HCT116 (cell line): ENCODE measurements around the gene ADARB2. TPM values are rescaled to one million over a fixed set of nuclear protein-coding genes. Genes with fewer than 3 reads are reported as not detected.

ENCODE experiments used
- ATAC-seq: fragments of 200-7000 bp; cut with Tn5 transposase; 2 replicates; pipeline ENCODE4 v1.9.1; 2020; ENCODE audit warnings: mild to moderate bottlenecking, moderate library complexity
- BruUV-seq: library from RNA; stranded (reverse); fragments of 400-500 nt; replicated peaks from 2 replicates; lab custom pipeline; 2021; lab: Mats Ljungman, UMichigan
- CTCF ChIA-PET: fragments of 300-600 bp; sonication (Branson Sonifier 250); formaldehyde crosslinking; loops from one replicate; lab custom pipeline; 2021; ENCODE audit warnings: antibody characterized with exemption; lab: Charles Lee
- POLR2A ChIA-PET: fragments of 300-600, 350-600 bp; sonication (Branson Sonifier 250); formaldehyde crosslinking; loops from one replicate; lab custom pipeline; 2021; ENCODE audit warnings: antibody characterized with exemption; lab: Charles Lee
- RAD21 ChIA-PET, 2 experiments: fragments of 300-600 bp; sonication (Branson Sonifier 250); formaldehyde crosslinking; loops; one replicate each; lab custom pipeline; 2023; ENCODE audit warnings: low total read pairs in 2 of 2; ENCODE audit not compliant: uncharacterized antibody in 2 of 2, unreplicated experiment in 2 of 2, low non-redundant PET in 1 of 2; lab: Charles Lee
- DNase-seq: peaks from one replicate; pipeline ENCODE4 v3.0.0-alpha.2; 2010; ENCODE audit warnings: low read depth, low spot score
- H2AFZ ChIP-seq: fragments of 200-600 bp; shearing (Covaris generic), sonication (generic); 2 replicates; pipeline ENCODE4 v1.6.1; 2017; ENCODE audit warnings: low read depth, mixed run types, mixed read lengths, antibody characterized with exemption, low read length; ENCODE audit not compliant: poor library complexity, severe bottlenecking
- H3K27ac ChIP-seq: 2 replicates; pipeline ENCODE4 v1.5.1; 2012; ENCODE audit warnings: low read depth, low read length
- H3K27me3 ChIP-seq: fragments of 200-600 bp; sonication (generic); 2 replicates; pipeline ENCODE4 v1.6.1; 2016; ENCODE audit warnings: mixed run types, low read length, mixed read lengths; ENCODE audit not compliant: insufficient read depth
- H3K36me3 ChIP-seq, 2 experiments: fragments of 200-500 bp in 1 of 2; fragments of 200-600 bp in 1 of 2; sonication (Bioruptor generic) in 1 of 2; sonication (generic) in 1 of 2; 2 replicates each; pipeline versions ENCODE4 v1.5.1 to v1.6.1; 2014 to 2016; ENCODE audit warnings: low read length in 2 of 2, inconsistent platforms in 1 of 2, mixed read lengths in 1 of 2, mixed run types in 1 of 2; ENCODE audit not compliant: insufficient read depth in 2 of 2, control insufficient read depth in 1 of 2
- H3K4me1 ChIP-seq, 2 experiments: fragments of 200-600 bp in 1 of 2; sonication (generic) in 1 of 2; 2 replicates each; pipeline versions ENCODE4 v1.5.1 to v1.6.1; 2012 to 2017; ENCODE audit warnings: low read length in 2 of 2, inconsistent platforms in 1 of 2, mild to moderate bottlenecking in 1 of 2, mixed read lengths in 1 of 2, mixed run types in 1 of 2, moderate library complexity in 1 of 2; ENCODE audit not compliant: insufficient read depth in 2 of 2, control insufficient read depth in 1 of 2
- H3K4me2 ChIP-seq: fragments of 200-600 bp; sonication (generic); 2 replicates; pipeline ENCODE4 v1.6.1; 2017; ENCODE audit warnings: mixed run types, low read length, mixed read lengths
- H3K4me3 ChIP-seq, 2 experiments: fragments of 200-600 bp in 1 of 2; sonication (generic) in 1 of 2; replicated peaks in 1 of 2; 2 replicates each; pipeline ENCODE4 v1.5.1; 2011 to 2016; ENCODE audit warnings: low read length in 2 of 2, control low read depth in 1 of 2, low read depth in 1 of 2, mild to moderate bottlenecking in 1 of 2, mixed read lengths in 1 of 2, mixed run types in 1 of 2
- H3K79me2 ChIP-seq: fragments of 200-600 bp; sonication (generic); 2 replicates; pipeline ENCODE4 v1.6.1; 2017; ENCODE audit warnings: mild to moderate bottlenecking, mixed run types, low read length, moderate library complexity, mixed read lengths; ENCODE audit not compliant: insufficient read depth
- H3K9ac ChIP-seq: fragments of 200-600 bp; sonication (generic); 2 replicates; pipeline ENCODE4 v1.6.1; 2016; ENCODE audit warnings: low read length, mixed read lengths
- H3K9me2 ChIP-seq: fragments of 200-600 bp; sonication (generic), shearing (Covaris generic); 2 replicates; pipeline ENCODE4 v1.6.1; 2017; ENCODE audit warnings: mixed run types, mild to moderate bottlenecking, moderate library complexity; ENCODE audit not compliant: insufficient read depth
- H3K9me3 ChIP-seq, 2 experiments: fragments of 200-500 bp in 1 of 2; fragments of 200-600 bp in 1 of 2; sonication (Bioruptor generic) in 1 of 2; sonication (generic) in 1 of 2; 2 replicates each; pipeline ENCODE4 v1.6.1; 2014 to 2017; ENCODE audit warnings: low read length in 2 of 2, mixed read lengths in 2 of 2, inconsistent platforms in 1 of 2, low read depth in 1 of 2, mild to moderate bottlenecking in 1 of 2, mixed run types in 1 of 2, moderate library complexity in 1 of 2; ENCODE audit not compliant: control insufficient read depth in 1 of 2, insufficient read depth in 1 of 2
- H4K20me1 ChIP-seq: fragments of 200-600 bp; sonication (generic), shearing (Covaris generic); 2 replicates; pipeline ENCODE4 v1.6.1; 2017; ENCODE audit warnings: mixed run types, mild to moderate bottlenecking, moderate library complexity; ENCODE audit not compliant: insufficient read depth
- ZFX ChIP-seq: fragments of 450-650 bp; IDR thresholded peaks from 2 replicates; pipeline ENCODE4 v1.6.1; 2017
- intact Hi-C: fragments of 100-400 bp; cut with micrococcal nuclease; formaldehyde crosslinking; loops from 2 replicates; pipeline ENCODE4 v1.10.0; 2022
- total RNA-seq: library from RNA; stranded (reverse); gene quantifications from one replicate; pipeline ENCODE4 v1.2.1, GENCODE V29; 2021; ENCODE audit not compliant: unreplicated experiment
- TF ChIP-seq, protein P1 (sequence below): IDR thresholded peaks from 2 replicates; pipeline ENCODE4 v1.6.1; 2012; ENCODE audit warnings: low read depth
- TF ChIP-seq, protein P2 (sequence below), 3 experiments: fragments of 200-600 bp in 1 of 3; sonication (generic) in 1 of 3; IDR thresholded peaks in 2 of 3; conservative IDR thresholded peaks in 1 of 3; 2 replicates each; pipeline ENCODE4 v1.5.1; 2012 to 2017; ENCODE audit warnings: low read depth in 2 of 3, low read length in 2 of 3, antibody characterized with exemption in 1 of 3, borderline replicate concordance in 1 of 3, control low read depth in 1 of 3, mild to moderate bottlenecking in 1 of 3, mixed read lengths in 1 of 3, mixed run types in 1 of 3, moderate library complexity in 1 of 3; ENCODE audit not compliant: insufficient read depth in 1 of 3
- TF ChIP-seq, protein P3 (sequence below): IDR thresholded peaks from 2 replicates; pipeline ENCODE4 v1.6.1; 2011; ENCODE audit warnings: mild to moderate bottlenecking, low read length, moderate library complexity; ENCODE audit not compliant: insufficient replicate concordance; ENCODE audit errors: extremely low read depth

ADARB2 gene
- total RNA-seq, 1 experiment from 2014 or later: not detected

DNA sequence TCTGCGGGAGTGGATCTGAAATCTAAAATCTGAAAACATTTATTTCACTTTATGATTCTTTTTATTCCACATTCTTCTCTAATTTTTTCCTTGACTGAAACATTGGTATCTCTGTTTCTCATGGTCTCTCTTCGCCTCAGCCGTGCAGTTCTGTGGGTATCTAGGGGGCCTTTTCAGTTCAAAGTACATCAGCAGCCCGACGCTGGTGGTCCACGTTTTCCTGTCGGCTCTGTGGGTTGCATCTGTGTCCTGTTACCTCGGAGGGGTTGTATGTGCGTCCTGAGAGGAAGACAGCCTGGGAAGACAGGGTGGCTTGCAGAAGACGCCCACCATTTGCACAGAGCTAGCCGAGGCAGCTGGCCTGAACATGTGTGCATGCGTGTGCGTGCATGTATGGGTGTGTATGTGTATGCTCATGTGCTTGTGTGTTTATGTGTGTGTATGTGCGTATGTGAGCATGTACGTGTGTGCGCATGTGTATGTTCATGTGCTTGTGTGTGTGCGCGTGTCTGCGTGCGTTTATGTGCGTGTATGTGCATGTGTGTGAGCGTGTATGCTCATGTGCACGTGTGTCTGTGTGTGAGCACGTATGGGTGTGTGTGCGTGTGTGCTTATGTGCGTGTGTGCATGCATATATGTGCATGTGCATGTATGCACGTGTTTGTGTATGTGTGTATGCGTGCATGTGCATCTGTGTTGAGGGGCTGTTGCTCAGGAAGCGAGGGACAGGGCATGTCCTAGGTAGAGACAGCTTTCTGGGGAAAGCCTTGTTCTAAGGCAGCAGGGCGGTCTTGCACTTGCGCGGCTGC lies 211.8 kb downstream of the ADARB2 start:
- no peak overlapping the region for H3K4me3 ChIP-seq
- no peak for ATAC-seq
- intact Hi-C loops: no loop called here
- ChIA-PET CTCF (no interaction called here), RAD21 (no interaction called here), POLR2A (no interaction called here)
- no peaks in the 10 kb centered on the region for H3K9me3 ChIP-seq
- no peaks in the 10 kb centered on the region for H3K4me1 ChIP-seq
- H3K27me3 ChIP-seq: peaks cover 23% of the 10 kb centered on the region
- no peaks in the 10 kb centered on the region for H3K36me3 ChIP-seq
- TF ChIP-seq, protein P1, sequence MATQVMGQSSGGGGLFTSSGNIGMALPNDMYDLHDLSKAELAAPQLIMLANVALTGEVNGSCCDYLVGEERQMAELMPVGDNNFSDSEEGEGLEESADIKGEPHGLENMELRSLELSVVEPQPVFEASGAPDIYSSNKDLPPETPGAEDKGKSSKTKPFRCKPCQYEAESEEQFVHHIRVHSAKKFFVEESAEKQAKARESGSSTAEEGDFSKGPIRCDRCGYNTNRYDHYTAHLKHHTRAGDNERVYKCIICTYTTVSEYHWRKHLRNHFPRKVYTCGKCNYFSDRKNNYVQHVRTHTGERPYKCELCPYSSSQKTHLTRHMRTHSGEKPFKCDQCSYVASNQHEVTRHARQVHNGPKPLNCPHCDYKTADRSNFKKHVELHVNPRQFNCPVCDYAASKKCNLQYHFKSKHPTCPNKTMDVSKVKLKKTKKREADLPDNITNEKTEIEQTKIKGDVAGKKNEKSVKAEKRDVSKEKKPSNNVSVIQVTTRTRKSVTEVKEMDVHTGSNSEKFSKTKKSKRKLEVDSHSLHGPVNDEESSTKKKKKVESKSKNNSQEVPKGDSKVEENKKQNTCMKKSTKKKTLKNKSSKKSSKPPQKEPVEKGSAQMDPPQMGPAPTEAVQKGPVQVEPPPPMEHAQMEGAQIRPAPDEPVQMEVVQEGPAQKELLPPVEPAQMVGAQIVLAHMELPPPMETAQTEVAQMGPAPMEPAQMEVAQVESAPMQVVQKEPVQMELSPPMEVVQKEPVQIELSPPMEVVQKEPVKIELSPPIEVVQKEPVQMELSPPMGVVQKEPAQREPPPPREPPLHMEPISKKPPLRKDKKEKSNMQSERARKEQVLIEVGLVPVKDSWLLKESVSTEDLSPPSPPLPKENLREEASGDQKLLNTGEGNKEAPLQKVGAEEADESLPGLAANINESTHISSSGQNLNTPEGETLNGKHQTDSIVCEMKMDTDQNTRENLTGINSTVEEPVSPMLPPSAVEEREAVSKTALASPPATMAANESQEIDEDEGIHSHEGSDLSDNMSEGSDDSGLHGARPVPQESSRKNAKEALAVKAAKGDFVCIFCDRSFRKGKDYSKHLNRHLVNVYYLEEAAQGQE: no peak
- no peak for TF ChIP-seq ZFX
- TF ChIP-seq, protein P2, sequence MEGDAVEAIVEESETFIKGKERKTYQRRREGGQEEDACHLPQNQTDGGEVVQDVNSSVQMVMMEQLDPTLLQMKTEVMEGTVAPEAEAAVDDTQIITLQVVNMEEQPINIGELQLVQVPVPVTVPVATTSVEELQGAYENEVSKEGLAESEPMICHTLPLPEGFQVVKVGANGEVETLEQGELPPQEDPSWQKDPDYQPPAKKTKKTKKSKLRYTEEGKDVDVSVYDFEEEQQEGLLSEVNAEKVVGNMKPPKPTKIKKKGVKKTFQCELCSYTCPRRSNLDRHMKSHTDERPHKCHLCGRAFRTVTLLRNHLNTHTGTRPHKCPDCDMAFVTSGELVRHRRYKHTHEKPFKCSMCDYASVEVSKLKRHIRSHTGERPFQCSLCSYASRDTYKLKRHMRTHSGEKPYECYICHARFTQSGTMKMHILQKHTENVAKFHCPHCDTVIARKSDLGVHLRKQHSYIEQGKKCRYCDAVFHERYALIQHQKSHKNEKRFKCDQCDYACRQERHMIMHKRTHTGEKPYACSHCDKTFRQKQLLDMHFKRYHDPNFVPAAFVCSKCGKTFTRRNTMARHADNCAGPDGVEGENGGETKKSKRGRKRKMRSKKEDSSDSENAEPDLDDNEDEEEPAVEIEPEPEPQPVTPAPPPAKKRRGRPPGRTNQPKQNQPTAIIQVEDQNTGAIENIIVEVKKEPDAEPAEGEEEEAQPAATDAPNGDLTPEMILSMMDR (IDR thresholded peaks at IDR 0.05 in 2 of 3, conservative IDR thresholded peaks at IDR 0.05 in 1 of 3; ENCODE audit: borderline replicate concordance in 1 of 3, insufficient read depth in 1 of 3, low read depth in 2 of 3, low read length in 2 of 3): no peak
- TF ChIP-seq, protein P3, sequence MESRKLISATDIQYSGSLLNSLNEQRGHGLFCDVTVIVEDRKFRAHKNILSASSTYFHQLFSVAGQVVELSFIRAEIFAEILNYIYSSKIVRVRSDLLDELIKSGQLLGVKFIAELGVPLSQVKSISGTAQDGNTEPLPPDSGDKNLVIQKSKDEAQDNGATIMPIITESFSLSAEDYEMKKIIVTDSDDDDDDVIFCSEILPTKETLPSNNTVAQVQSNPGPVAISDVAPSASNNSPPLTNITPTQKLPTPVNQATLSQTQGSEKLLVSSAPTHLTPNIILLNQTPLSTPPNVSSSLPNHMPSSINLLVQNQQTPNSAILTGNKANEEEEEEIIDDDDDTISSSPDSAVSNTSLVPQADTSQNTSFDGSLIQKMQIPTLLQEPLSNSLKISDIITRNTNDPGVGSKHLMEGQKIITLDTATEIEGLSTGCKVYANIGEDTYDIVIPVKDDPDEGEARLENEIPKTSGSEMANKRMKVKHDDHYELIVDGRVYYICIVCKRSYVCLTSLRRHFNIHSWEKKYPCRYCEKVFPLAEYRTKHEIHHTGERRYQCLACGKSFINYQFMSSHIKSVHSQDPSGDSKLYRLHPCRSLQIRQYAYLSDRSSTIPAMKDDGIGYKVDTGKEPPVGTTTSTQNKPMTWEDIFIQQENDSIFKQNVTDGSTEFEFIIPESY: no peak
- no peaks in the 10 kb centered on the region for H4K20me1 ChIP-seq
- H3K9ac ChIP-seq: no peak overlapping the region
- H2AFZ ChIP-seq: no peak overlapping the region
- no peaks in the 10 kb centered on the region for H3K9me2 ChIP-seq
- no TSS peak for BruUV-seq
- H3K27ac ChIP-seq: no peak overlapping the region
- no peak for DNase-seq
- no peak overlapping the region for H3K4me2 ChIP-seq
- no peaks in the 10 kb centered on the region for H3K79me2 ChIP-seq
